ENCODE measurements around the gene C17orf100.

C17orf100 gene

GRCh38 chr17:6668727-6669425, 17.3 kb downstream of the C17orf100 start:
- Histone ChIP-seq H3K9me3 (no peaks in the 10 kb centered on the region), H3K4me1 (peaks cover 25% of the 10 kb centered on the region), H3K4me2 (no peak overlapping the region), H3K27ac (no peak overlapping the region), H3K9ac (no peak overlapping the region), H4K20me1 (peaks cover 5% of the 10 kb centered on the region; the same call in 1 of the 2 replicates), H3K36me3 (no peaks in the 10 kb centered on the region), H3K4me3 (no peak overlapping the region), H3K27me3 (no peaks in the 10 kb centered on the region)
- no peak for TF ChIP-seq Cebpa-rat (IDR thresholded peaks at IDR 0.05)

- H3K4me1 ChIP-seq: peaks cover 25% of the 10 kb centered on the region
- TF ChIP-seq Cebpa-rat (IDR thresholded peaks at IDR 0.05): no peak
- H3K9me3 ChIP-seq: no peaks in the 10 kb centered on the region
- H3K27me3 ChIP-seq: peaks cover 2% of the 10 kb centered on the region; the same call in 1 of the 2 replicates
- no peaks in the 10 kb centered on the region for H3K36me3 ChIP-seq
- no peak overlapping the region for H3K27ac ChIP-seq
- no peak overlapping the region for H3K9ac ChIP-seq
- no peak overlapping the region for H3K4me3 ChIP-seq
- H3K4me2 ChIP-seq: no peak overlapping the region
- peaks cover 9% of the 10 kb centered on the region; the same call in 1 of the 2 replicates for H4K20me1 ChIP-seq
These were observed 18.1 kb downstream of the C17orf100 start for GRCh38 chr17:6669479-6670212.

GRCh38 chr17:6670571-6670970, 19.0 kb downstream of the C17orf100 start:
- TF ChIP-seq Cebpa-rat (IDR thresholded peaks at IDR 0.05): no peak
- peaks cover 18% of the 10 kb centered on the region; the same call in 1 of the 2 replicates for H4K20me1 ChIP-seq
- peaks cover 27% of the 10 kb centered on the region for H3K4me1 ChIP-seq
- H3K9ac ChIP-seq: no peak overlapping the region
- H3K27me3 ChIP-seq: peaks cover 11% of the 10 kb centered on the region
- no peaks in the 10 kb centered on the region for H3K9me3 ChIP-seq
- no peak overlapping the region for H3K4me3 ChIP-seq
- H3K36me3 ChIP-seq: no peaks in the 10 kb centered on the region
- no peak overlapping the region for H3K27ac ChIP-seq
- H3K4me2 ChIP-seq: no peak overlapping the region

- H3K27me3 ChIP-seq: peaks cover 16% of the 10 kb centered on the region
- no peaks in the 10 kb centered on the region for H3K9me3 ChIP-seq
- H3K27ac ChIP-seq: no peak overlapping the region
- peaks cover 22% of the 10 kb centered on the region; the same call in 1 of the 2 replicates for H4K20me1 ChIP-seq
- peaks cover 30% of the 10 kb centered on the region for H3K4me1 ChIP-seq
- H3K4me3 ChIP-seq: no peak overlapping the region
- TF ChIP-seq Cebpa-rat (IDR thresholded peaks at IDR 0.05): no peak
- no peak overlapping the region for H3K4me2 ChIP-seq
- no peak overlapping the region for H3K9ac ChIP-seq
- H3K36me3 ChIP-seq: no peaks in the 10 kb centered on the region
These were observed 19.4 kb downstream of the C17orf100 start for GRCh38 chr17:6670999-6671398.

GRCh38 chr17:6671431-6671830, 19.9 kb downstream of the C17orf100 start:
- Histone ChIP-seq H3K9ac (no peak overlapping the region), H3K27ac (no peak overlapping the region), H3K36me3 (no peaks in the 10 kb centered on the region), H3K9me3 (no peaks in the 10 kb centered on the region), H3K27me3 (peaks cover 20% of the 10 kb centered on the region), H4K20me1 (peaks cover 26% of the 10 kb centered on the region), H3K4me3 (no peak overlapping the region), H3K4me1 (peaks cover 27% of the 10 kb centered on the region), H3K4me2 (no peak overlapping the region)
- TF ChIP-seq Cebpa-rat (IDR thresholded peaks at IDR 0.05): no peak

- H3K9ac ChIP-seq: no peak overlapping the region
- H3K27ac ChIP-seq: no peak overlapping the region
- H3K27me3 ChIP-seq: peaks cover 51% of the 10 kb centered on the region
- no peak overlapping the region for H3K4me3 ChIP-seq
- no peaks in the 10 kb centered on the region for H3K9me3 ChIP-seq
- peaks cover 44% of the 10 kb centered on the region for H4K20me1 ChIP-seq
- peaks cover 38% of the 10 kb centered on the region for H3K4me1 ChIP-seq
- no peak overlapping the region for H3K4me2 ChIP-seq
- no peaks in the 10 kb centered on the region for H3K36me3 ChIP-seq
- no peak for TF ChIP-seq Cebpa-rat (IDR thresholded peaks at IDR 0.05)
These were observed 23.0 kb downstream of the C17orf100 start for GRCh38 chr17:6674586-6674985.

GRCh38 chr17:6675201-6675825, 23.8 kb downstream of the C17orf100 start:
- no peak overlapping the region for H3K27ac ChIP-seq
- H3K36me3 ChIP-seq: no peaks in the 10 kb centered on the region
- peaks cover 46% of the 10 kb centered on the region for H3K4me1 ChIP-seq
- no peaks in the 10 kb centered on the region for H3K9me3 ChIP-seq
- no peak overlapping the region for H3K4me3 ChIP-seq
- H3K27me3 ChIP-seq: peaks cover 51% of the 10 kb centered on the region
- peak overlapping the region; percentile 39 for H3K4me2 ChIP-seq
- H4K20me1 ChIP-seq: peaks cover 44% of the 10 kb centered on the region
- no peak for TF ChIP-seq Cebpa-rat (IDR thresholded peaks at IDR 0.05)
- no peak overlapping the region for H3K9ac ChIP-seq

GRCh38 chr17:6676802-6677157, 25.2 kb downstream of the C17orf100 start:
- no peaks in the 10 kb centered on the region for H3K9me3 ChIP-seq
- H3K4me1 ChIP-seq: peaks cover 59% of the 10 kb centered on the region
- no peak overlapping the region for H3K4me3 ChIP-seq
- H3K27me3 ChIP-seq: peaks cover 56% of the 10 kb centered on the region
- H4K20me1 ChIP-seq: peaks cover 44% of the 10 kb centered on the region
- H3K4me2 ChIP-seq: peak overlapping the region; percentile 70
- H3K9ac ChIP-seq: no peak overlapping the region
- H3K36me3 ChIP-seq: no peaks in the 10 kb centered on the region
- H3K27ac ChIP-seq: no peak overlapping the region
- TF ChIP-seq Cebpa-rat (IDR thresholded peaks at IDR 0.05): no peak

- no peak for TF ChIP-seq Cebpa-rat (IDR thresholded peaks at IDR 0.05)
These were observed 25.7 kb downstream of the C17orf100 start for GRCh38 chr17:6677158-6677831.

More at GRCh38 chr17:6677158-6677831, 25.7 kb downstream of the C17orf100 start:
- Histone ChIP-seq H3K9me3 (no peaks in the 10 kb centered on the region), H3K9ac (no peak overlapping the region), H3K36me3 (no peaks in the 10 kb centered on the region), H3K27me3 (peaks cover 58% of the 10 kb centered on the region), H4K20me1 (peaks cover 44% of the 10 kb centered on the region), H3K4me2 (peak overlapping the region; percentile 70), H3K4me3 (no peak overlapping the region), H3K27ac (no peak overlapping the region), H3K4me1 (peaks cover 59% of the 10 kb centered on the region)

Data from BLaER1 (cell line).